KMS-11 (cell line): ENCODE data around the gene KATNB1.

Experiments used
- H2AFZ ChIP-seq: fragments of 200-600 bp; sonication (generic); 2 replicates; pipeline ENCODE4 v1.6.1; 2016; ENCODE audit warnings: antibody characterized with exemption, mixed run types, low read depth
- H3K27ac ChIP-seq: fragments of 200-600 bp; sonication (generic); 2 replicates; pipeline ENCODE4 v1.6.1; 2016; ENCODE audit warnings: mild to moderate bottlenecking, mixed run types
- H3K27me3 ChIP-seq: fragments of 200-600 bp; sonication (generic); 2 replicates; pipeline ENCODE4 v1.6.1; 2017; ENCODE audit warnings: mild to moderate bottlenecking, low read depth, mixed run types, moderate library complexity; ENCODE audit not compliant: insufficient read depth
- H3K36me3 ChIP-seq: fragments of 200-600 bp; sonication (generic); 2 replicates; pipeline ENCODE4 v1.6.1; 2017; ENCODE audit warnings: mild to moderate bottlenecking, mixed run types; ENCODE audit not compliant: insufficient read depth
- H3K4me1 ChIP-seq: fragments of 200-600 bp; sonication (generic); 2 replicates; pipeline ENCODE4 v1.6.1; 2016; ENCODE audit warnings: mild to moderate bottlenecking, low read depth, mixed run types; ENCODE audit not compliant: poor library complexity, severe bottlenecking
- H3K4me2 ChIP-seq: fragments of 200-600 bp; sonication (generic); 2 replicates; pipeline ENCODE4 v1.7.0; 2016; ENCODE audit warnings: mild to moderate bottlenecking, mixed run types
- H3K4me3 ChIP-seq: fragments of 200-600 bp; sonication (generic); IDR thresholded peaks from 2 replicates; pipeline ENCODE4 v1.6.1; 2017; ENCODE audit warnings: low read depth, low read length, mixed read lengths; ENCODE audit not compliant: insufficient read depth
- H3K79me2 ChIP-seq: fragments of 200-600 bp; sonication (generic); 2 replicates; pipeline ENCODE4 v1.6.1; 2016; ENCODE audit warnings: low read depth, mixed run types; ENCODE audit not compliant: insufficient read depth
- H3K9ac ChIP-seq: fragments of 200-600 bp; sonication (generic); 2 replicates; pipeline ENCODE4 v1.6.1; 2016; ENCODE audit warnings: mild to moderate bottlenecking, mixed run types
- H4K20me1 ChIP-seq: fragments of 200-600 bp; sonication (generic); 2 replicates; pipeline ENCODE4 v1.6.1; 2016; ENCODE audit warnings: mild to moderate bottlenecking, mixed run types; ENCODE audit not compliant: insufficient read depth
- TF ChIP-seq, protein P1 (sequence below): fragments of 200-600 bp; sonication (generic); conservative IDR thresholded peaks from 2 replicates; pipeline ENCODE4 v1.6.1; 2017; ENCODE audit warnings: low read depth, mild to moderate bottlenecking, antibody characterized with exemption, low read length, moderate library complexity, mixed read lengths

The KATNB1 gene

DNA sequence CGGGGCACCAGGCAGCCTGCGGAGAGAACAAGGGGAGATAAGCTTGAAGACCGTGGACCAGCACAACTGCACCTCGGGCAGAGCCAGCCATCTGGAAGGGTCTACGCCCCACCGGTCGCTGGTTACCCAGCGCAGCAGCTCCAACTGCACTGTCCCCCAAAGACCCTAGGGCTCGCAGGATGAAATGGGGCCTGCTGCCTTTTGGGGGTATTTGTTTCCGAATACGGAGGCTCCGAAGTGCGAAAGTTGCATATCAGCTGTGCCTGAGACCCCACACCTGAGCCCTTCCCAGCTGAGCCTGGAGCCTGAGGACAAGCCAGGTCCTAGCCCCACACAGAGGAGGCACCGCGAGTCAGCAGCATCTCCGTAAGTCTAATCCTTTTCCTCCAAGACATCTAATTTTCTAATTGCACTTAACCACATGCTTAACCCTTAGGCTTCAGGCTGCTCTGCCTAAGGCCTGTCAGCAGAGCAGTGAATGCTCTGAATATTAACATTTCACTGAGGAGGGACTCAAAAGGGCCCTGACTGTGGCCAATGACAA is 62.8 kb downstream of the KATNB1 start:
- Histone ChIP-seq H3K4me2 (no peak overlapping the region), H3K4me3 (no peak overlapping the region)
- TF ChIP-seq, protein P1, sequence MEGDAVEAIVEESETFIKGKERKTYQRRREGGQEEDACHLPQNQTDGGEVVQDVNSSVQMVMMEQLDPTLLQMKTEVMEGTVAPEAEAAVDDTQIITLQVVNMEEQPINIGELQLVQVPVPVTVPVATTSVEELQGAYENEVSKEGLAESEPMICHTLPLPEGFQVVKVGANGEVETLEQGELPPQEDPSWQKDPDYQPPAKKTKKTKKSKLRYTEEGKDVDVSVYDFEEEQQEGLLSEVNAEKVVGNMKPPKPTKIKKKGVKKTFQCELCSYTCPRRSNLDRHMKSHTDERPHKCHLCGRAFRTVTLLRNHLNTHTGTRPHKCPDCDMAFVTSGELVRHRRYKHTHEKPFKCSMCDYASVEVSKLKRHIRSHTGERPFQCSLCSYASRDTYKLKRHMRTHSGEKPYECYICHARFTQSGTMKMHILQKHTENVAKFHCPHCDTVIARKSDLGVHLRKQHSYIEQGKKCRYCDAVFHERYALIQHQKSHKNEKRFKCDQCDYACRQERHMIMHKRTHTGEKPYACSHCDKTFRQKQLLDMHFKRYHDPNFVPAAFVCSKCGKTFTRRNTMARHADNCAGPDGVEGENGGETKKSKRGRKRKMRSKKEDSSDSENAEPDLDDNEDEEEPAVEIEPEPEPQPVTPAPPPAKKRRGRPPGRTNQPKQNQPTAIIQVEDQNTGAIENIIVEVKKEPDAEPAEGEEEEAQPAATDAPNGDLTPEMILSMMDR, result no peak

DNA sequence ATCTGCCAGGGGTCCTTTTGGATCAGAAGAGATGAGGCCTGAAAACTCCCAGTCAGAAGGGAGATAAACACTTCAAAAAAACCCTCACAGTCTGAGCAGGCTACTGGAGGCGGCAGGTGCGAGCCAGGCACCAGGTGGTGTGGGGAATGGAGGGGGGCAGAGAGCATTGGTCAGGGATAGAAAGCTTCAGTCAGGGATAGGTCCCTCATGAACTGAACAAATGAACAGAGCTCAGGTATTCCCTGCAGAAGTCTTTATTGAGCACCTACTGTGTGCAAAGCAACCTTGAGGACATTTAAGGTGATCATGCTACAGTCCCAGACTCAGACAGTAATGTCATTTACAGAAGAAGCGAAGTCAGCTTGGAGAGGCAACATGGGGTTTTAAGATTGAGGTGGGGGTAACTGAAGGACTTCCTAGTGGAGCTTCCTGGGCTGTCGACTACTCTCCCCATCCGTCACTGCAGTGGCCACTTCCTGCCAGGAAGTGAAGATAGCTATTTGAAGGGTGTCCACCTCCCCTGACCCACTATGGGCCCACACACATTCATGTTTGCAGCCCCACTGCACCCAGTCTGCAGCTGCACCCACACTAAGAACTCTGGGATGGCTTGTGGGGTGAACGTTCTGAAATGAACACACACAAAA is 63.5 kb downstream of the KATNB1 start:
- Histone ChIP-seq H4K20me1 (no peaks in the 10 kb centered on the region), H2AFZ (no peak overlapping the region), H3K27me3 (no peaks in the 10 kb centered on the region), H3K79me2 (no peaks in the 10 kb centered on the region), H3K4me3 (no peak overlapping the region), H3K9ac (no peak overlapping the region), H3K4me1 (peaks cover 13% of the 10 kb centered on the region), H3K4me2 (no peak overlapping the region), H3K36me3 (no peaks in the 10 kb centered on the region), H3K27ac (no peak overlapping the region)
- TF ChIP-seq, protein P1, result no peak

More for the DNA sequence above, 62.8 kb downstream of the KATNB1 start:
- no peak overlapping the region for H3K9ac ChIP-seq
- no peaks in the 10 kb centered on the region for H3K79me2 ChIP-seq
- H3K4me1 ChIP-seq, result peaks cover 13% of the 10 kb centered on the region
- no peak overlapping the region for H3K27ac ChIP-seq
- no peaks in the 10 kb centered on the region for H3K36me3 ChIP-seq
- H4K20me1 ChIP-seq, result no peaks in the 10 kb centered on the region
- H2AFZ ChIP-seq, result no peak overlapping the region
- H3K27me3 ChIP-seq, result no peaks in the 10 kb centered on the region

DNA sequence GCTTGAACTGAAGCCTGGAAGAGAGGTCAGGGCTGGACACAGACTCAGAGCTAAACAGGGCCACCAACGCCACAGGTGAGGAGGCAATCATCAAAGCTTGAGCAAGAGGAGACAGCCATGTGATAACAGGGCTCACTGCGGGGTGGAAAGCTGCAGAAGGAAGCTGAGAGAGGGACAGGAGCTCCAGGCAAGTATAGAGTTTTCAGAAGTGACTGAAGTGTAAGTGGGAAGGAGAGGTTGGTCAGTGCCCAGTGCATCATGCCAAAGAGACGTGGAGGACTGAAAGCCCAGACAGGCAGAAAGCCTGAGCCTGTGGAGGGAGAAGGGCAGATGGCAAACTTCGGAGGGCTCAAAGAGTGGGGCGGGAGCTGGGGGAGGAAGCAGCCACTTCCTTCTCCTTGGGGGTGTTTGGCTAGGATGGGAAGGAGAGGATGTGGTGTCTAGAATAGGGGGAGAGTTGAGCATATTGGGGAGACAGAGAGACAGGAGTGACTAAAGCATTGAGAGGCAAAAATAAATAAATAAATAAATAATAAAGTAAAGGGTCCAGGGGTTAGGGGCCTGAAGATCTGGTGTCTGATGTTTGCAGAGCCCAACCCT is 64.1 kb downstream of the KATNB1 start:
- no peaks in the 10 kb centered on the region for H4K20me1 ChIP-seq
- no peaks in the 10 kb centered on the region for H3K79me2 ChIP-seq
- no peak overlapping the region for H3K9ac ChIP-seq
- H3K4me2 ChIP-seq, result no peak overlapping the region
- TF ChIP-seq, protein P1, result no peak
- H3K27me3 ChIP-seq, result no peaks in the 10 kb centered on the region
- H3K36me3 ChIP-seq, result no peaks in the 10 kb centered on the region
- H3K4me1 ChIP-seq, result peaks cover 13% of the 10 kb centered on the region
- no peak overlapping the region for H3K27ac ChIP-seq
- no peak overlapping the region for H3K4me3 ChIP-seq
- H2AFZ ChIP-seq, result no peak overlapping the region

- no peak overlapping the region for H3K4me3 ChIP-seq
- H3K79me2 ChIP-seq, result no peaks in the 10 kb centered on the region
- peaks cover 7% of the 10 kb centered on the region for H3K4me1 ChIP-seq
- no peak overlapping the region for H3K27ac ChIP-seq
- no peak overlapping the region for H2AFZ ChIP-seq
- no peaks in the 10 kb centered on the region for H4K20me1 ChIP-seq
- no peaks in the 10 kb centered on the region for H3K36me3 ChIP-seq
- H3K27me3 ChIP-seq, result no peaks in the 10 kb centered on the region
- TF ChIP-seq, protein P1, result no peak
- no peak overlapping the region for H3K4me2 ChIP-seq
- no peak overlapping the region for H3K9ac ChIP-seq
Measured at GRCh38 chr16:57800200-57801097, 64.9 kb downstream of the KATNB1 start.
